ENCODE results near the gene PSTPIP1. TPM values are rescaled to one million over a fixed set of nuclear protein-coding genes. Genes with fewer than 3 reads are reported as not detected.

Gene PSTPIP1
- total and polyA plus RNA-seq, 2 of the 8 experiments (the other 6 are each of a cell fraction or from before 2014, with no cell fraction given) = 1.6 to 1.8 TPM

DNA sequence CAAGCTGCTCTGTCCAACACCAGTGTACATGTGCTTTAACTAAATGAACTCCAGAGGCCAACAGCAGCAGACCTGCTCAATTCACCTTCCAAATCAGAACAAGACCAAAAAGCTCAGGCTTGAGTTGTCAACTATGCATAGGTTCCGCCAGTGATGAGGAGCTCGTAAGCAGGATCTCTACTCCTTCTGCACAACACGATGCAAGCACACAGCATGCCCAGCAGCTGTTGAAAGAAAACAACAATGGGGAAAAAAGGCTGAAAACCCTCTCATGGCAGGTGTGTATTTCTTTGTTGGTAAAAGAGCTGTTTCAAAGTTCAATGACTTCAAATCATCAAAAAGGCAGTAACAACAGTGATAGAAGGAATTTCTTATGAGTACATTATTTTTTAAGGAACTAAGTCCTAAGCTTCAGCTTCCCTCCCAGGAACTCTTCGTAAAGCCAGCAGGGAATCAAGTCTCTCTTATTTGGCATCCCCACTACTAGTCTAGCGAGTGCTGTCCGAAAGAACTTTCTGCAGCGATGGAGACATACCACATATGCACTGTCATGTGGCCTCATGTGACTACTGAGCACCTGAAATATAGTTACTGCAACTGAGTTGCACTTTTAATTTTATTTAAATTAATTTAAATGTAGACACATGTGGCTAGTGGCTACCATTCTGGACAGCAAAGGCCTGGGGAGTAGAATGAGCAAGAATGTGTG lies 51.9 kb downstream of the PSTPIP1 start:
- CTCF ChIA-PET (ENCODE audit: partially characterized antibody) = interaction anchor here (0.7 to 3.8 kb wide), 5 partner anchors 12 to 111 kb away, joined by 3 to 52 read pairs (median 8); no protein-coding TSS in a partner anchor
- TF ChIP-seq RFX5 (IDR thresholded peaks at IDR 0.05; ENCODE audit: borderline replicate concordance, low read depth, low read length) = no peak
- no peak for TF ChIP-seq SP4 (IDR thresholded peaks at IDR 0.05; ENCODE audit: low read length)
- TF ChIP-seq, protein P1, sequence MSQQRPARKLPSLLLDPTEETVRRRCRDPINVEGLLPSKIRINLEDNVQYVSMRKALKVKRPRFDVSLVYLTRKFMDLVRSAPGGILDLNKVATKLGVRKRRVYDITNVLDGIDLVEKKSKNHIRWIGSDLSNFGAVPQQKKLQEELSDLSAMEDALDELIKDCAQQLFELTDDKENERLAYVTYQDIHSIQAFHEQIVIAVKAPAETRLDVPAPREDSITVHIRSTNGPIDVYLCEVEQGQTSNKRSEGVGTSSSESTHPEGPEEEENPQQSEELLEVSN (IDR thresholded peaks at IDR 0.05) = no peak
- no peak for TF ChIP-seq CBX8 (IDR thresholded peaks at IDR 0.05; ENCODE audit: borderline replicate concordance, low read depth, low read length)
- no peak for TF ChIP-seq POLR2A (IDR thresholded peaks at IDR 0.05; ENCODE audit: control extremely low read depth in 1 of 2, low read depth in 2 of 2, low read length in 2 of 2)
- TF ChIP-seq BACH1 (IDR thresholded peaks at IDR 0.05; ENCODE audit: low read length) = no peak
- TF ChIP-seq, protein P2, sequence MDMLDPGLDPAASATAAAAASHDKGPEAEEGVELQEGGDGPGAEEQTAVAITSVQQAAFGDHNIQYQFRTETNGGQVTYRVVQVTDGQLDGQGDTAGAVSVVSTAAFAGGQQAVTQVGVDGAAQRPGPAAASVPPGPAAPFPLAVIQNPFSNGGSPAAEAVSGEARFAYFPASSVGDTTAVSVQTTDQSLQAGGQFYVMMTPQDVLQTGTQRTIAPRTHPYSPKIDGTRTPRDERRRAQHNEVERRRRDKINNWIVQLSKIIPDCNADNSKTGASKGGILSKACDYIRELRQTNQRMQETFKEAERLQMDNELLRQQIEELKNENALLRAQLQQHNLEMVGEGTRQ (IDR thresholded peaks at IDR 0.05; ENCODE audit: low read length) = no peak
- TF ChIP-seq, protein P3, sequence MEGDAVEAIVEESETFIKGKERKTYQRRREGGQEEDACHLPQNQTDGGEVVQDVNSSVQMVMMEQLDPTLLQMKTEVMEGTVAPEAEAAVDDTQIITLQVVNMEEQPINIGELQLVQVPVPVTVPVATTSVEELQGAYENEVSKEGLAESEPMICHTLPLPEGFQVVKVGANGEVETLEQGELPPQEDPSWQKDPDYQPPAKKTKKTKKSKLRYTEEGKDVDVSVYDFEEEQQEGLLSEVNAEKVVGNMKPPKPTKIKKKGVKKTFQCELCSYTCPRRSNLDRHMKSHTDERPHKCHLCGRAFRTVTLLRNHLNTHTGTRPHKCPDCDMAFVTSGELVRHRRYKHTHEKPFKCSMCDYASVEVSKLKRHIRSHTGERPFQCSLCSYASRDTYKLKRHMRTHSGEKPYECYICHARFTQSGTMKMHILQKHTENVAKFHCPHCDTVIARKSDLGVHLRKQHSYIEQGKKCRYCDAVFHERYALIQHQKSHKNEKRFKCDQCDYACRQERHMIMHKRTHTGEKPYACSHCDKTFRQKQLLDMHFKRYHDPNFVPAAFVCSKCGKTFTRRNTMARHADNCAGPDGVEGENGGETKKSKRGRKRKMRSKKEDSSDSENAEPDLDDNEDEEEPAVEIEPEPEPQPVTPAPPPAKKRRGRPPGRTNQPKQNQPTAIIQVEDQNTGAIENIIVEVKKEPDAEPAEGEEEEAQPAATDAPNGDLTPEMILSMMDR (IDR thresholded peaks at IDR 0.05; ENCODE audit: control extremely low read depth in 1 of 3, insufficient read depth in 1 of 3, low read depth in 1 of 3, low read length in 3 of 3) = no peak

More for the DNA sequence above, 51.9 kb downstream of the PSTPIP1 start:
- no peaks in the 10 kb centered on the region for H3K27me3 ChIP-seq (replicated peaks in 1 of 4; ENCODE audit: control insufficient read depth in 3 of 4, extremely low read depth in 1 of 4, insufficient read depth in 3 of 4, low read length in 3 of 4)
- no peak overlapping the region for H2AFZ ChIP-seq (ENCODE audit: low read length)
- no peaks in the 10 kb centered on the region for H3K79me2 ChIP-seq (ENCODE audit: control insufficient read depth in 1 of 2, insufficient read depth in 2 of 2, low read length in 2 of 2)
- no peaks in the 10 kb centered on the region for H3K4me1 ChIP-seq (replicated peaks in 1 of 4; ENCODE audit: control insufficient read depth in 3 of 4, insufficient read depth in 4 of 4, low read length in 3 of 4)
- 92% methylated on average over 7 of the region's 7 CpGs; no CpG with 5 or more reads in 1 of the 2 experiments for WGBS, 2 experiments (ENCODE audit: extremely low coverage in 1 of 2, insufficient coverage in 1 of 2, insufficient read length in 1 of 2, insufficient replicate concordance in 2 of 2, low coverage in 1 of 2, low lambda C conversion rate in 2 of 2, missing lambda C conversion rate in 1 of 2)
- H3K4me2 ChIP-seq (ENCODE audit: insufficient read depth in 1 of 2, low read depth in 2 of 2, low read length in 2 of 2) = no peak overlapping the region
- H3K9me3 ChIP-seq (ENCODE audit: insufficient read depth in 2 of 2, low read depth in 1 of 2, low read length in 1 of 2) = no peaks in the 10 kb centered on the region
- no peak overlapping the region for H2BK5ac ChIP-seq (ENCODE audit: low read depth, low read length)
- no peaks in the 10 kb centered on the region for H3K23me2 ChIP-seq (ENCODE audit: low read depth, low read length)
- no peak overlapping the region for H4K5ac ChIP-seq (ENCODE audit: insufficient read length, low read depth, low read length)
- H3K9ac ChIP-seq (replicated peaks in 1 of 4; ENCODE audit: extremely low read depth in 1 of 4, low read depth in 3 of 4, low read length in 3 of 4) = no peak overlapping the region
- no peak overlapping the region for H3K18ac ChIP-seq (ENCODE audit: extremely low read depth, low read length)
- no peak overlapping the region for H3K23ac ChIP-seq (ENCODE audit: insufficient read length)
- POLR2A ChIA-PET (ENCODE audit: partially characterized antibody) = interaction anchor here (0.7 to 2.6 kb wide), 4 partner anchors 8 to 24 kb away, joined by 3 to 11 read pairs (median 3); partner anchors contain the start of gene TSPAN3
- peaks cover 0 to 4% of the 10 kb centered on the region in 2 experiments for H4K20me1 ChIP-seq (replicated peaks in 1 of 2; ENCODE audit: control insufficient read depth in 1 of 2, insufficient read depth in 2 of 2, low read length in 2 of 2)
- H3K4me3 ChIP-seq (ENCODE audit: extremely low read depth in 1 of 4, insufficient read depth in 2 of 4, low read depth in 3 of 4, low read length in 4 of 4) = no peak overlapping the region
- no peak overlapping the region for H2BK20ac ChIP-seq (ENCODE audit: low read length)
- FAIRE-seq (no peak), DNase-seq (ENCODE audit: low read depth in 1 of 2, low spot score in 2 of 2) (no peak)
- no peak overlapping the region for H2BK15ac ChIP-seq (ENCODE audit: low read length)
- no peaks in the 10 kb centered on the region; the same call in 1 of the 2 replicates for H3K79me1 ChIP-seq (ENCODE audit: low read depth, low read length)
- no peak overlapping the region for H3K56ac ChIP-seq (replicated peaks; ENCODE audit: insufficient read length, low read depth, low read length)
- peaks cover 4 to 36% (median 15%) of the 10 kb centered on the region in 4 experiments for H3K36me3 ChIP-seq (ENCODE audit: control insufficient read depth in 2 of 4, insufficient read depth in 4 of 4, low read length in 3 of 4)
- H2AK5ac ChIP-seq (ENCODE audit: low read depth, low read length) = no peak overlapping the region
- H3K27ac ChIP-seq (ENCODE audit: low read depth, low read length) = no peak overlapping the region
- no peak overlapping the region for H3K4ac ChIP-seq (replicated peaks; ENCODE audit: insufficient read length, low read depth, low read length)
- no peak overlapping the region for H4K8ac ChIP-seq (ENCODE audit: extremely low read depth, insufficient read depth, low read length)
- H3K14ac ChIP-seq (ENCODE audit: insufficient read length) = no peak overlapping the region
- H2BK120ac ChIP-seq (replicated peaks; ENCODE audit: low read depth, low read length) = no peak overlapping the region
- H2BK12ac ChIP-seq (ENCODE audit: low read depth, low read length) = no peak overlapping the region
- H4K91ac ChIP-seq (replicated peaks; ENCODE audit: insufficient read length, low read length) = no peak overlapping the region
